NOMO-1 (cell line): Measurements from ENCODE around the gene RPL31.
"Not testable (repeated sequence)": the region's sequence is repeated elsewhere in the genome, so short reads cannot be mapped to it uniquely, and the experiment has no call there.

ENCODE experiments used
- DNase-seq, 2 experiments: peaks; one replicate each; lab custom pipeline; 2025; ENCODE audit not compliant: unreplicated experiment in 2 of 2; lab: John Stamatoyannopoulos, UW

Gene RPL31

DNA sequence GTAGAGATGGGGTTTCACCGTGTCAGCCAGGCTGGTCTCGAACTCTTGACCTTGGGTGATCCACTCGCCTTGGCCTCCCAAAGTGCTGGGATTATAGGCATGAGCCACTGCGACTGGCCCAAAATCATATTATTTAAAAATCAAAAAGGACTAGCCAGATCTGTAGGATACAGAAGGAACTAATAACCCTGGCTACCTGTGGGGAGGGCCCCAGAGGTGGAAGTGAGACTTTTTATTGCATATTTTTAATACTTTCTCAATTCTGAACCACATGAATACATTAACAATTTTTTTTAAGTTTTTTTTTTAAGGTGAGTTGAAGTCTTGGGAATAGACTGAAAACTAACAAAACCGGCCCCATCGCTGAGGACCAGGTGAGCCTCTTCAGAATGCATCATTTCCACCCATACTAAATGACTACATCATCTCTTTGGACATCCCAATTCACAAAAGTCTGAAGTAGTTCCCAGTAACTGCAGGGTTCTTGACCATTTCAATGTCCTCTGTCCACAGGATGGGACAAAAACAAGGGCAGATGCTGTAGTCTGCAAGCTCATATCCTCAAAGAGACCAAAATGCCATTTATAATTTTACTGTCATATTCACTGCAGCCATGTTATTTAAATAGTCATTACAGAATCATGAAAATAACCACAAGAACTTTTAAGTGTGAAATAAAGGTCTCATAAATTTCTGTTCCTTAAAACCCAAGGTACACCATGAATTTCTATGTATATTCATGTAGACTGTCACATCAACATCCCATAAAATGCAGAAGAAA, 21.4 kb downstream of the RPL31 start:
- no peak for DNase-seq

DNA sequence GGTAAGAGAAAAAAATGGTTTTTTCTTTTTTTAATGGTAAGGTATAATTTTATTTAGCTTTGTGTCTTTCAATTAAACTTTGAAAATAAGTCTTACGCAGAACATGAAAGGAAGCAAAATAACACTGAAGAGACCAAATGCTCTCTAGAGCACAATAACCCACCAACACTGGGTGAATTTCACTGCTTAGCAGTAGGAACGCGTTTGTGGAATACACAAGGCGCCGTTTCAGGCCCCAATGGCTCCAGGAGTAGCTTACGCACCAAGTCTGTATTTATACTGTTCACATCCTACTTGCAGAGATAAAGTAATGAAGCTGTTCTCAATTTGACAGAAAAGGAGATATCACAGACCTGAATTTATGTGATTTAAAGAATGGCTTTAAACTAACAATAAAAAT, 23.5 kb downstream of the RPL31 start:
- no peak for DNase-seq

DNA sequence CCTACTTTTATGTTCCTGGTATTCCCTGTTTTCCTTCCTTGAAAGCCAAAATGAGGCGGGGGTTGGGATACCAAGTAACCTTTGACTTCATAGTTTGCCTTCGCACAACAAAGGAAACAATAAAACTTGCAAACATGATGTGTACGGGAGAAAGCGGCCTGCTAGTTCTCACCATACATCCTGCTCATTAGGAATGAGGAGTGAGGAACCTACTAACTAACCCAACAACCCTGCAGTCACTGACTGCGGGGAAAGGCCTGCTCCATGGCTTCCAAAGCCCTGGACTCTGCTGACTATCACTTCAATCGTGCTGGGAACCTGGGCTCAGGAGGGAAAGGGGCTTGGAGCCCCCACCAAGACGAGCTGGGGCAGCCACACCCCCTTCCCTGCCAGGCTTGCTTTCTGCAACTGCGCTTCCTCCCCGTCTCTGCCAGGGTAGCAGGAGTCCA, 24.2 kb downstream of the RPL31 start:
- no peak for DNase-seq

DNA sequence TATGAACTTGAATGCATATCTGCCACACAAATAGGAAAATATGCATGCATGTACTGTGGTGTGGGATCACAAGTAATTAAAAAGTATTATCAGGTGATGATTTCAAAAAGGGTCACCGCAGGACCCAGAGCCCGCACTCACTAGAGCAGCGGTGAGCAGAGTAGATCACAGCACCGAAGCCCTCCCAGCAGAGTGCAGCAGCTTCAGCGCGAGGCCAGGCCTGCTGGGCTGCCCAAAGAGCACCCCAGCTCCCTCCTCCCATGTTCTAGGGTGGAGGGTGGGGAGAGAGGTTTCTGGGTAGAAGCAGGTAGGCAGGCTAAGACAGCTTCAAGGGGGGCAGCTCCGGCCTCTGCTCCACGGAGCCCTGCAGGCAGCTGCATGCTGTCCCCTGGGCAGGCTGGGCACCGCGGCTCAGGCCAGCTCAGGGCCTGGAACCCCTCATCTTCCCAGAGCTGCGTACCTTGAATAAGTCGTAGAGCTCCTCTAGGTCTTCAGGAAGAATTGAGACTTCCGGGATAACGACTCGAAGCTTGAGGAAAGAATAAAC, 24.9 kb downstream of the RPL31 start:
- no peak for DNase-seq

DNA sequence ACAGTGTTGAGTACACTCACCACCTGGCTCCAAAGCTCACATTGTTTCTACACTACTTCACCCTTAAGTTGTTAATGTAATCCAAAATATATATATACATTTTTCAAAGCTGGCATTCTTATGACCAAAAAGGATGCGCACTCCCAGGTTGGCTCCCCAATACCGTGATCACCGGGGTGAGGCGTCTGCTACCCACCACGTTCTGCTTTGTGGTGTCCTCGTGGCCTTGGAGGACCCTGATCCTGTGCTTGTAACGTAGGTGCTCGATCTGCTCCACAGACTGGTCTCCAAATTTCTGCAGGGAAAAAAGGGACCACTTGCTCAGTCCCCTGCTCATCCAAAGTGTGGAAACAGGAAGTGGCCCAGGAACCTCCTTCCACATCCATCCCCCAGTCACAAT, 25.8 kb downstream of the RPL31 start:
- no peak for DNase-seq

DNA sequence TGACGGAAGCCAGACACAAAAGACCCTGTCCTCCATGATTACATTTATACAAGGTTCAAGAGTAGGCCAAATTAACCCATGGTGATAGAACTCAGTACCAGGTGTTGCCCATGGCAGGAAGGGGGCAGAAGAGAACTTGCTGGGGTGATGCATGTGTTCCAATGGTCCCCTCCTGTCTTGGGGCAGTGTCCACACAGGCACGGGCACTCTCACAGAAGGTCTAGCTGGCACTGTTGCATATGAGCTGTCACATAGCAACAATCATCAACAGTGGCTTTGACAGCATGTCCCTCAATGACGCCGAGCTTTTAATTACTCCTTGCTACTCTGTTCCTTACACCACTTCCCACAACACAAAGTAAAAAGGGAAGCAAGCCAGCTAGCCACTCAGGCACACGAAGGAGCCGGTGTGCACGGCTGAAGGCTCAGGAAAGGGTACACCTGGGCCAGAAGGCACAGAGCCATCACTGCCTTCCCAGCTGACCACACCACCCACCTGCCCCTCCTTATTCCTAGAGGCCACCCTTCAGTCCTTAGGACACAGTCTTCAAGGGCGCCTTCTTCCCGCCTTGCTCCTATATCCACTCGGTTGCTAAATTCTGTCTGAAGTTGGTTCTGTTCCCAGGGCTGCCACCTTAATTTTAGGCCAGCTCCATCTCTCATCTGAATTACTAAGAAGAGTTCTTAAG, 28.9 kb downstream of the RPL31 start:
- DNase-seq, result peak; percentile 23 to 64

DNA sequence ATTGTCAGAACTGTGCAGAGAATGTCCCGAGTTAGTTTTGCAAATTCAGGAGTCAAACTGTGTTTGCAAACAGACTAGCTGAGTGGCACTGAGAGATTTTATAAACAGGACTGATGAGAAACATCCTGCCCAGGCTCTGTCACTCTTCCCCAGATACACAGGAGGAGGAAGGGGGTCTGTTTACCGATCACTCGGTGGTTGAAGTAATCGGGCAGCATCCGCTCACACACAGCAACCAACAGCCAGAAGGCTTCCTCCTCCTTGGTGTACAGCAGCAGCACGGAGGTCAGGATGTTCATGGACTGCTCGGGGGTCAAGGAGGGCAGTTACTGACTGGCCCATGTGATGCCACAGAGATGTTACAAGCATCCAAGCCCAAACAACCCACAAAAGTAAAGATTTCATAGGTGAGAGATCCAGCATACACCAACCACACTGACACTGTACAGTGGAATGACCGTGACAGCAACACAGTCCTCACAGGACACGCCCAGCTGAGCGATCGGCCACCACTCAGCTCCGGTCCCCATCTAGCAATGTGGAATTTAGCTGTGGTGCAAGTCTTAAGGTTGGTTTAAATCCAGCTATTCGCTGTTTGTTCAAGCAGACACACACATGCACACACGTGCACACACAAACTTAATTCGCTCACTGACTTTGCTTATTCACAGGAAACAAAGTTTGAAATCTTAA, 30.1 kb downstream of the RPL31 start:
- no peak for DNase-seq

DNA sequence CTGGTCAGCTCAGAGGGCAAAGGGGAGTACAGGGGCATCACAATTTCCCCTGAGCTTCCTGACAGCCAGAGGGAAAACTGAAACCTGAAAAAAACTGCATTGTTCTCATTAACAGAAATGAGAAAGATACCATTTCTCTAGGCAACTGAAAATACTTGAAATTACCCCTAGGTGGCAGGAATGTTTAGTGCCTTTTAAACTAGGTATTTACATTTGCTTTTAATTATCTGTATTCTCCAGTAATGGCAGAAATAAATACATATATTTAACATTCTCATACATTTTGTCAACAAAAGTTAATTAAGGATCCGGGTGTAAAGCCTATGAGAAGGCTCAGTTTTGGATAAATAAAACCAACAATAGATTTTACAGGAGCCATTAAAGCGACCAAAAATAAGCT, 34.5 kb downstream of the RPL31 start:
- peak in 1 of 2 experiments; percentile 24 for DNase-seq

DNA sequence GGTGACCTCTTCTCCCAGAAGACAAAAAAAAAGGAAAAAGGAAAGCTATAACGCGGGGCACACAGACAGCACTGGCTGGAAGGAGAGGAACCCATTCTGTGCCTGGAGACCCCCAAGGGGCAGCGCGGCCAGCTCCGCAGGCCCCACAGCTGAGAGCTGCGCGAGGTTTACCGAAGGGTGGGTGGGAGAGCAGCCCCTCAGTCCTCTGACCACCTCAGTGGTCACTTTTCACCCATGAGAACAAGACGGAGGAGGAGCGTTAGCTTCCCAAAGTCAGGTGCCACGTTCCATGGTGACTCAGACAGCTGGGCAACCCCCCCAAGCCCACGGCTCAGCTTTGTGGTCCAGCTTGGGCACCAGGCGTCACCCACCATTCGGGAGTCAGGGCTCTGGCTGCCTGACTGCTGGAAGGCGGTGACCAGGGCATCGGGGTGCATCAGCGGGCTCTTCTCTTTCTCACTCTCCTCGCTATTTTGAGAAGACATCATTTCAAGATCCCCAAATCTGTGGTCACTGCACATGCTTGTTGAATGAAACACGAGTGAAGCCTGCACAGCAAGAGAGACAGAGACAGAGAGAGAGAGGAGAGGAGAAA, 35.2 kb downstream of the RPL31 start:
- DNase-seq, result no peak

DNA sequence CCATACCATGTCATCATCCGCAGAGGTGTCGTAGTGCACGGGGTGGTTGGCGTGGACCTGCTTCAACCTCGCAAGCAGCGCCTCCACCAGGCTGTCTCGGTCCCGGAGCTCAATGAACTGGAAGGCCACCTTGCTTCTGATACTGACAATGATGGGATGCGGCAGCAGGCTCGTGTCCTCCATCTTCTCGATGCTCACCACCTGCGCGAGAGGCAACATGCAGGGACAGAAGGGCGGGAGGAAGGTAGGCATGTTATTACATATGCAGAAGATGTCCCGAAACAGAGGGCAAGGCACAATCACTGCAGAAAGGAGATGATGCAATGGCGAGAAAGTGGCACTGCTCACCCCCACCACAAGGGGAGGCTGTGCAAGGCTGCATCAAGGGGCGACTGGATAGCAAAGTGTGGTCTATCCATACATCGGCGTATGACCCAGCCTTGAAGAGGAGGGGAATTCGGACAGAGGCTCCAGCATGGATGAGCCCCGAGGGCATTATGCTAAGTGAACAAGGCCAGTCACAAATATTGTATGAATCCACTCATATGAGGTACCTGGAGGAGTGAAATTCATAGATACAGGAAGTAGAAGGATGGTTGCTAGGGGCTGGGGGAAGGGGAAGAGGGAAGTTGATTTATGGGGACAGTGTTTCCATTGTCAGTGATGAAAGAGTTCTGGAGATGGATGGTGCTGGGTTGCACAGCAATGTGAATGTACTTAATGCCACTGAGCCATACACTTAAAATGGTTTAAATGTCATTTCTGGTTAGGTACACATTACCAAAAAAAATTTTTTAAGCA, 36.6 kb downstream of the RPL31 start:
- DNase-seq, result peak; percentile 81 to 87

DNA sequence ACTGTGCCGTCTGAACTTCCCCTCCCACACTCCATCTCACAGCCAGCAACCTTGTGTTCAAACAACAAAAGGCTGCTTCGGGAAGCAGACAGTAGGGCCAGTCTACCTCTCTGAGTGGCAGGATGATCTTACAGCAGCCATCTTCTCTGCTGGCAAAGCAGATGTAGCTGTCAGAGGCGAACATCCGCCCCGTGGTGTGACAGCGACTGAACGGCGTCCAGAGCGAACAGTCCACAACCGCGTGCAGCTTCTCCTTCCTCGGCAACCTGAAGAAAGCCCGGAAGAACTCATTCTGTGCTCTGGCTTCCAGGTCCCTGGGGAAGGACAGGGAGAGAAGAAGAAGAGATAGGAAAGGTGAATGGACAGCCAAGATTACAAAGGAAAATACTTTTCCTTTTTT, 38.0 kb downstream of the RPL31 start:
- no peak for DNase-seq

DNA sequence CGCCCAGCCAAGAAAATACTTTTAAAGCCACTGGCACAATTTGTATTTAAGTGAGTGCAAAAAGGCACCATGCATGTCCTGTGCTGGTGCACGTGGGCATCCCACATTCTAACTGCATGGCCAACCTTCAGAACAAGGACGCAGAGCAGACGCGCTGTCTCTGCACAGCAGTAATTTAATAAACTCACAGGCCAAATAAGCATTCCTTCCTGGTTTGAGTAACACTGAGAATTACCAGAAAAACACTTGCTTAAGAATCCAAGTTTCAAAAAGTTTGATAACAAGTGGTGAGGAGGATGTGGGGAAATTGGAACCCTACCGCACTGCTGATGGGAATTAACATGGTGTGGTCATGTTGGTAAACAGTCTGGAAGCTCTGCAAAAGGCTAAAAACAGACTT, 38.7 kb downstream of the RPL31 start:
- DNase-seq, result peak in 1 of 2 experiments; percentile 11

DNA sequence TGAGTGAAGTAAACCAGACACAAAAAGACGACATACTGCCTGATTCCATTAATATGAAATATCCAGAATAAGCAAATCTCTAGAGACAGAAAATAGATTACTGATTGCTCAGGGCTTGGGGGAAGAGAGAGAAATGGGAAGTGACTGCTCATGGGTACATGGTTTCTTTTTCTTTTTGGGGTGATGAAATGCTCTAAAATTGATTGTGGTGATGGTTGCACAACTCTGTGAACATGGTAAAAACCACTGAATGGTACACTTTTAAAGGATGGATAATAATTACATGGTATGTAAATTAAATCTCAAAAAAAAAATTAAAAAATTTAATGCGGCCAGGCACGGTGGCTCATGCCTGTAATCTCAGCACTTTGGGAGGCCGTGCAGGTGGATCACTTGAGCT, 39.3 kb downstream of the RPL31 start:
- DNase-seq, result peak; percentile 81 to 90

DNA sequence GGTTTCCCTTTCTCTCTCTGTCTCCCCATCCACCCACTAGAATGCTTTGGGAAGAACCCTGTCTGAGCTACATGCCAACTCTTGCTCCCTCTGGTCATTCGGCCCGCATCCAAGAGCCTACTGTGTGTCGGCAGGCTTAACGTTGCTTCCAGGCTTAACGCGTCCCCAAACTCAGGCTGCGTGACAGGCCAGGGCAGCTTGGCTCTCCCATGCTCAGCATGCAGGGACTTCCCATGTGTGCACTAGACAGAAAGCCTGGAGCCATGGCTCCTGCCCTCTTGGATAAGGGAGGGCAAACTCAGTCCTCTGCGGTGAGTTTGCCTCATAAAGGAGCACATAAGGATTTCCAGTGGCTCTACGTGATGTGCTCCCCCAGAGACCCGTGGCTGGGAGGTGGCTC, 43.2 kb downstream of the RPL31 start:
- DNase-seq, result no peak

DNA sequence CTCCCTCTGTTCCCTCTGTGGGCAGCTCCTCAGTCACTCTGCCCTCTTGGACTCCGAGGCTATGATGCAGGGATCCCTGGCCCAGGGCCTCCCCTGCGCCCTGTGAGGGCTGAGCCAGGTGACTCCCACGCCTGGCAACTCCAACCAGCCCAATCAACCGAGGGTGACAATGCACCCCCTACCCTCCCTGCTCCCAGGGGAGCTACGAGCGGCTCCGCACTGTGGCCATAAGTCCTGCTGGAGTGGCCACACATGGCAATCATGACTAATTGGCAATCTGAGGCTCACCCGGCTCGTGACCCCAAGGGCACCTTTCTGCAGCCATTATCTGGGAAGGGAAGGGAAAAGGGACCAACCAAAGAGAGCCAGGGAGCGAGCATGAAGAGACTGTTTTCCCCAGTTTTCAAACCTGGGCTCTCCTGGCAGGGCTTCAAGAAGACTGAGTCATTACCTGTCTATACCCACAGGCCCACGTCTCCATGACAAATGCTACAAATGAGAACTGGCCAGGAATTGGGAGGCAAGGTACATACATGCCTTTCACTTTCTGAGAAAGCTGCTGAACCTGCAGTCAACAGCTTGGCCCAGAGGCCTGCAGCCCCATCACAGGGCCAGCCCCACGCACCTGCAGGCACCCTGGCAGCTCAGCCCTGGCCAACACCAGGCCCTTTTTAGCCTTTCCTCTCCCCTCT, 45.1 kb downstream of the RPL31 start:
- DNase-seq, result no peak

DNA sequence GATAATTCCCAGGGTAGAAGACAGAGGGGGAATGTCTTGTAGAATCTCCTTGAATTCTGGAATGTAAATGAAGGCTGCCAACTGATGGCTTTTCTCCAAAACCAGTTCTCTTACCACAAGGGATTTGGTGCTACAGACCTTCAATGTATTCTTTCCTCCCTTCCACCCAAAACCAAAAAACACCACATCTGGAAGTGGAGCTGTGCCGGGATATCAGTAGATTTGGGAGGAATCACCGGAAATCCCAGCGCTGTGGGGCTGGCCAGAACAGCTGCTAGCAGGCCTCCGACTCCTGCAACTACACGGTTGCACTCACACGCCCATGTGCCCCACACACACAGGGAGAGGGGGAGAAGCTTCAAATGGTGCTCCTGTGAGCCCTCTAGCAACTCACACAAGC, 45.7 kb downstream of the RPL31 start:
- DNase-seq, result no peak

DNA sequence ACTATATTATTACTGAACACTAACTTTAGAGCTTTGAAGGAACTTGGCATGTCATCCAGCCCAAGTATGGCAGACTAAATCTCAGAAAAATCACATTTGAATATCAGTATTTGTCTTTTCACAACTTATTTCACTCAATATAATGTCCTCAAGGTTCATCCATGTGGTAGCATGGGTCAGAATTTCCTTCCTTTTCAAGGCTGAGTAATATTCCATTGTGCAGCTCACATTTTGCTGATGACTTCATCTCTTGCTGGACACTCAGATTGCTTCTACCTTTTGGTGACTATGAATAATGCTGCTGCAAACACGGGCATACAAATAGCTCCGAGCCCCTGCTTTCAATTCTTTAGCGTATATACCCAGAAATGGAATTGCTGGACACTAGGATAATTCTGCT, 46.7 kb downstream of the RPL31 start:
- no peak for DNase-seq

DNA sequence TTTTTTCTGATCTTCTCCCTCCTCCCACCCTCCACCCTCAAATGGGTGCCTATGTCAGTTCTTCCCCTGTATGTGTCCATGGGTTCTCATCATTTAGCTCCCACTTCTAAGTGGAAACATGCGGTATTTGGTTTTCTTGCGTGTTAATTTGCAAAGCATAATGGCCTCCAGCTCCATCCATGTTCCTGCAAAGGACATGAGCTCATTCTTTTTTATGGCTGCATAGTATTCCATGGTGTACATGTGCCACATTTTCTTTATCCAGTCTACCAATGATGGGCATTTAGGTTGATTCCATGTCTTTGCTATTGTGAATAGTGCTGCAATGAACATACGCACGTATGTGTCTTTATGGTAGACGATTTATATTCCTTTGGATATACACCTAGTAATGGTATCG, 48.8 kb downstream of the RPL31 start:
- DNase-seq, result not testable (repeated sequence)

DNA sequence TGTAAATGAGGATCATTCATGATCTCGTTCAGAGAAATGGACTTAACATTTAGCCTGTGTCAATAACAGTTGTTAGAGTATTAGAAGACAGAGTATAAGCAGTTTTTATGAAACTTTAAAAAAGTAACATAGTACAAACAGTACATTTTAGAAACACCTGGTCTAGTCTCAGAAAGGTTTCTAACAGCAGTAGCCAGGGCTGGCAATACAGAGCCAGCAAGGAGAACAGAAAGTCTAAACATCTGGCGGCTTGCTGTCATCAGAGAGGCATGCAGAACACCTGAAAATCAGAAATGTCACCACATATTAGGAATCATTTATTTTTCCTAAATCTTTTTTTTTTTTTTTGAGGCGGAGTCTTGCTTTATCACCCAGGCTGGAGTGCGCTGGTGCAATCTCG, 50.1 kb downstream of the RPL31 start:
- no peak for DNase-seq

DNA sequence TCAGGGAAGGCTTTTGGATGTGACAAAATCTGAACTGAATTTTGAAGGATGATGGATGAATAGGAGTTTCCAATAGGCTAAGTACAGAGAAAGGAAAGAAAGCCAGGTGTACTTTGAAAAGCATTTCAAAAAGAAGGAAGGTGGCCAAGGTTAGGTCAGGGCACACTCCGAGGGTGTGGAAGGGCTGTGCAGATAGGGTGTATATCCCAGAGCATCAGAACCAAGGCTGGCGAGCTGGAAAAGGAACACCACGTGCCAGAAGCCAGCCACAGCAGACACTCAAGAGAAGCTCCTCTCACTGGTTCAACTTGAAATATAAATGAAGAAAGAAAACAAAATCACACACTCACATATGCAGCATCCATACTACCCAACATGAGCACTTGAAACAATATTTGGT, 51.0 kb downstream of the RPL31 start:
- no peak for DNase-seq
